GM21526 (cell line): ENCODE measurements around the gene PTPRN2.
"Not testable (repeated sequence)": the region's sequence is repeated elsewhere in the genome, so short reads cannot be mapped to it uniquely, and the experiment has no call there.

Experiments
- ATAC-seq: cut with Tn5 transposase; IDR thresholded peaks from one replicate; pipeline ENCODE4 v1.9.1; 2021; ENCODE audit warnings: moderate library complexity; ENCODE audit not compliant: unreplicated experiment, low FRiP score

Gene PTPRN2

GRCh38 chr7:157597562-157597961 lies 990.1 kb downstream of the PTPRN2 start:
- no peak for ATAC-seq

GRCh38 chr7:157596881-157597280 lies 990.7 kb downstream of the PTPRN2 start:
- no peak for ATAC-seq

GRCh38 chr7:157596471-157596870 lies 991.2 kb downstream of the PTPRN2 start:
- no peak for ATAC-seq

GRCh38 chr7:157596026-157596425 lies 991.6 kb downstream of the PTPRN2 start:
- no peak for ATAC-seq

- no peak for ATAC-seq
These were observed 992.4 kb downstream of the PTPRN2 start for GRCh38 chr7:157595086-157595855.

GRCh38 chr7:157594306-157594705 lies 993.3 kb downstream of the PTPRN2 start:
- no peak for ATAC-seq

- ATAC-seq, result no peak
These were observed 994.1 kb downstream of the PTPRN2 start for GRCh38 chr7:157593541-157593940.

- ATAC-seq, result not testable (repeated sequence)
These were observed 994.8 kb downstream of the PTPRN2 start for GRCh38 chr7:157592636-157593320.

- no peak for ATAC-seq
These were observed 997.1 kb downstream of the PTPRN2 start for GRCh38 chr7:157590526-157590925.

GRCh38 chr7:157589680-157590079 lies 997.9 kb downstream of the PTPRN2 start:
- no peak for ATAC-seq

GRCh38 chr7:157587805-157588560 lies 999.6 kb downstream of the PTPRN2 start:
- ATAC-seq, result no peak

- ATAC-seq, result no peak
These were observed 1000.4 kb downstream of the PTPRN2 start for GRCh38 chr7:157587051-157587804.

- ATAC-seq, result no peak
These were observed 1001.1 kb downstream of the PTPRN2 start for GRCh38 chr7:157586426-157586955.

- ATAC-seq, result no peak
These were observed 1002.3 kb downstream of the PTPRN2 start for GRCh38 chr7:157585113-157585861.

- no peak for ATAC-seq
These were observed 1003.2 kb downstream of the PTPRN2 start for GRCh38 chr7:157584420-157584819.

- no peak for ATAC-seq
These were observed 1005.9 kb downstream of the PTPRN2 start for GRCh38 chr7:157581740-157582139.

GRCh38 chr7:157580324-157580723 lies 1007.3 kb downstream of the PTPRN2 start:
- no peak for ATAC-seq

GRCh38 chr7:157579425-157579824 lies 1008.2 kb downstream of the PTPRN2 start:
- no peak for ATAC-seq

GRCh38 chr7:157577796-157578339 lies 1009.8 kb downstream of the PTPRN2 start:
- ATAC-seq, result no peak
